HG03139 (cell line): ENCODE measurements around the gene MYO3B.
"Not testable (repeated sequence)": the region's sequence is repeated elsewhere in the genome, so short reads cannot be mapped to it uniquely, and the experiment has no call there.

Experiments
- ATAC-seq: cut with Tn5 transposase; IDR thresholded peaks from one replicate; pipeline ENCODE4 v1.9.1; 2021; ENCODE audit not compliant: unreplicated experiment

The MYO3B gene

GRCh38 chr2:170586571-170587095 is 408.7 kb downstream of the MYO3B start:
- ATAC-seq = no peak

GRCh38 chr2:170587117-170587516 is 409.2 kb downstream of the MYO3B start:
- ATAC-seq = no peak

DNA sequence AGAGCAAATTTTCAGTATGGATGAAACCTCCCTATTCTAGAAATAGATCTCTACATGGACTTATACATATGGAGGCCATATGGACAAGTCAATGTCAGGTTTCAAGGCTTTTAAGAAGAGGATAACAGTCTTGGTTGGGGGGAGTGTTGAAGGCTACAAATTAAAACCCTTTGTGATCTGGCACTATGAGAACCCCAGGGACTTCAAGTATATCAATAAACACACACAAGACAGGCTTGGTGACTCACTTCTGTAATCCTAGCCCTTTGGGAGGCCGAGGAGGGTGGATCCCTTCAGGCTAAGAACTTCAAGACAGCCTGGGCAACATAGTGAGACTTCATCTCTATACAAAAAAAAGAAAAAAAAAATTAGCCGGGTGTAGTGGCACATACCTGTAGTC is 410.0 kb downstream of the MYO3B start:
- ATAC-seq = no peak

GRCh38 chr2:170588729-170589128 is 410.8 kb downstream of the MYO3B start:
- ATAC-seq = no peak

GRCh38 chr2:170596576-170596975 is 418.6 kb downstream of the MYO3B start:
- ATAC-seq = no peak

GRCh38 chr2:170598067-170598395 is 420.1 kb downstream of the MYO3B start:
- no peak for ATAC-seq

DNA sequence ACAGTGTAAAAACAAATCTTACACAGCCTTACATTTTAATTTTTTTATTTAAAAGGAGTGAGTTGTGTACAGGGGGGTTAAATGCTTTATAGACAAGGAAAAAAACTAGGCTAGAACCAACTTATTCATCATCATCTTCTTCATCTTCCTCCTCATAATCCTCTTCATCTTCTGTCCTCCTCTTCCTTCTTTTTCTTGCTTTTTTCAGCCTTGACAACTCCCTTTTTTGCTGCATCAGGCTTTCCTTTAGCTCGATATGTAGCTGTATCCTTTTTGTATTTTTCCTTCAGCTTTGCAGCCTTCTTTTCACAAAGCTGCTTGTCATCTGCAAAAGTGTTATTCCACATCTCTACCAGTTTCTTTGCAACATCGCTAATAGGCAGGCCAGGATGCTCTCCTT is 423.5 kb downstream of the MYO3B start:
- ATAC-seq = no peak

GRCh38 chr2:170605862-170606261 is 427.9 kb downstream of the MYO3B start:
- no peak for ATAC-seq

- ATAC-seq = no peak
Observed at GRCh38 chr2:170607171-170607570, 429.2 kb downstream of the MYO3B start.

DNA sequence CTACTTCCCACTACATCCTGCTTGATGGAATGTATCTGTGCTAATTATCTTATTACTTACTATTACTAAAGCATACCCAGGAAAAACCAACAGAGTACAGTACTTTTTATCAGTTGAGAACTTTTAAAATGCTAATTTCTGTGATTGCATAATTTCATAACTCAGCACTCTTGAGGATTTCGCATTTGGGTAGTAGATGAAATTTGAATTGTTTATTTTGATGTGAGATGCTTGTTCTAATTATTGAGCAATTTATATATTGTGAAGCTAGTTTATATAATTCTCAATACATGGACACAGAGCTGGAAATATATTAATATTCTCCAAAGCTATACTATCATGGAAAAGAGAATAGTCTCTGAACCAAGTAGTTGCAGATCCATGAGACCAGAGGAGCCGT is 432.7 kb downstream of the MYO3B start:
- no peak for ATAC-seq

GRCh38 chr2:170618948-170619347 is 441.0 kb downstream of the MYO3B start:
- ATAC-seq = not testable (repeated sequence)

- ATAC-seq = not testable (repeated sequence)
Observed at GRCh38 chr2:170635094-170635493, 457.1 kb downstream of the MYO3B start.

GRCh38 chr2:170639635-170640034 is 461.7 kb downstream of the MYO3B start:
- ATAC-seq = no peak

DNA sequence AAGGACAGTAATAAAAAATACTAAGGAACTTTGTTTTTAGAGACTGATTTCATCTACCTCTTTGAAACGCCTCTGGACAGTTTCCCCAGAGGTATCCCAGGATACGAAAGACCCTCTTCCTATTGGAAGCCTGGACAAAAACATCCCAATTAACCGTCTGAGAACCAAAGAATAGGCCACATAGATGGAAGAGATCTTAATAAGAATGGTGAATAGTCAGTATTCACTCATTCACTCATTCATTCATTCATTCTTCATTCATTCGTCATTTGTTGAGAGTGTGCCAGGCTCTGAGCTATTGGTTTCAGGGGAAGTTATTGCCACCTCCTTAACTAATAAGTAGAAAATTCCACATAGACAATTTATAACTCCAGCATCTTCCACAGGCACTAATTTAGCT is 464.0 kb downstream of the MYO3B start:
- ATAC-seq = no peak

DNA sequence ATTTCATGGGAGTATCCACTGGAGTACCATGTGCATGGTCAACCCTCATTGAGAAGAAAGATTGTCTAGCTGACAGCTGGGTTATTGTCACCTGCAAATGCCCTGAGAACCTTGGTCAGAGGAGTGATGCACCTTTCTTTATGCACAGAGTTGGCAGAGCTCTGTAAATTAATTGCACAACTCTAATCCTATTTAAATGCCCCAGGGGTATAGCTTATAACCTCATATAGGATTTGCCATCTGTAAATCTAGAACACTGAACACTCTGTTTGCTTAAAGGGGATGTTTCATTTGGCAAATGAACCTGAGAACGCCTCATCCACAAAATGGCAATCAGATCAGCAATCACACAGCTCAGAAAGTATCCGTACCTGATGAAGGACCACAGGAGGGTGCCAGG is 465.4 kb downstream of the MYO3B start:
- ATAC-seq = no peak

DNA sequence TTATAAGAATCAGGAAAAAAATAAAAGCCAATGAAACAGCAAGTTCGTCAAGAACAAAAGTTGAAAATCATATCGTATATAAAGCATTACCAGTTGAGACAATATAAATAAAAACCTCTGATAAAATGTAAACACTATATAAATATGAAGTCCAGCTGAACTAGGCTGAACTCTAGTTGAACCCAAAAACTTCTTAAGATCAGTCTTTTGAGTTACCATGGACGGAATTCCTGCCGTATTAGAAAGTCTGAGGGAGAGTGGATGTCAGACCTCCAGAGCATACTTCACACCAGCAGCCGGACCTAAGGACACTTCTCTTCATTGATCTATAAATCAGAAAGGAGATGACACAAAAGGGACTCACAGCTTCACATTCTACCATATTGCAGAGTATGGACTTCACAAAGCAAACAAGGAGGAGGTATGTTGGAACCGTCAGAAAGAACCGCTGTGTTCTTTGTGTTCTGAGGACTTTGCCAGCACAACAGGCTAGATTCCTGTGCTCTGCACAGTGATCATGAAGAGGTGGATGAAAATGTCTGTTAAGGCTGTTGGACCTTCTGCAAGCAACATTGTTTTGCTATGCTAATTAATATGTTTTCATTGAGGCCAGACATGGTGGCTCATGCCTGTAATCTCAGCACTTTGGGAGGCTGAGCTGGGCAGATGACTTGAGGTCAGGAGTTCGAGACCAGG is 469.9 kb downstream of the MYO3B start:
- no peak for ATAC-seq

- no peak for ATAC-seq
Observed at GRCh38 chr2:170651624-170652325, 473.8 kb downstream of the MYO3B start.

GRCh38 chr2:170652637-170653417 is 474.9 kb downstream of the MYO3B start:
- no peak for ATAC-seq

DNA sequence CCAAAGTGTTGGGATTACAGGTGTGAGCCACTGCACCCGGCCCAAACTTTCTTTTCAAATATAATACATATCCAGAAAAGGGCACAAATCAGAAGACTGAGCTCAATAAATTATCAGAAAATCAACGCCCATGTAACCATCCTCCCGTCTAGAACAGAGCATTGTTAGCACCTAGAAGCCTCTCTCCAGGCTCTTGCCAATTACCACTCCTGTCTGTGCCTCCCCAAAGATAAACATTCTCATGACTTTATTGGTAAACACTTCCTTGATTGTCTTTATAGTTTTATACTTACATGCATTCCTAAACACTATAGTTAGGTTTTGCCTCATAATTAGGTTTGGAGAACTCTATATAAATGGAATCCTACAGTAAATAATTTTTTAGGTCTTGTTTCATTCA is 478.7 kb downstream of the MYO3B start:
- no peak for ATAC-seq

- no peak for ATAC-seq
Observed at GRCh38 chr2:170660409-170660808, 482.5 kb downstream of the MYO3B start.

GRCh38 chr2:170665743-170666142 is 487.8 kb downstream of the MYO3B start:
- ATAC-seq = no peak

DNA sequence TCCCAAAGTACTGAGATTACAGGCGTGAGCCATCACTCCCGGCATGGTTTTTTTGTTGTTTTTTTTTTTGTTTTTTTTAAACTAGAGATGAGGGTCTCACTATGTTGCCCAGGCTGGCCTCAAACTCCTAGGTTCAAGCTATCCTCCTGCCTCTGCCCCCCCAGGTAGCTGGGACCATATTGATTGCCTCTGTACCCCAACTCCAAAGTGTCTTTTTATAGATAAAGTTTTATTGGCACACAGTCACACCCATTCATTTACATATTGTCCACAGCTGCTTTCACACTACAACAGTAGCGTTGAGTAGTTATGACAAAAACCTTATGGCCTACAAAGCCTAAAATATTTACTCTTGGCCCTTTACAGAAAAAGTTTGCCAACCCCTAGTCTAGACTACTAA is 492.0 kb downstream of the MYO3B start:
- ATAC-seq = no peak
